Transverse colon (tissue), 4 donors: ENCODE results near the gene CLEC4D. TPM values are rescaled to one million over a fixed set of nuclear protein-coding genes. Genes with fewer than 3 reads are reported as not detected.

ENCODE experiments used
- DNase-seq: peaks from one replicate; pipeline ENCODE4 v3.0.0-alpha.2; 2019
- H3K27ac ChIP-seq, 4 donors: fragments of 200-600 bp; sonication (generic); 2 replicates each; pipeline ENCODE4 v1.5.1; 2016 to 2018; ENCODE audit warnings: inconsistent platforms in 4 of 4
- H3K27me3 ChIP-seq: fragments of 200-600 bp; sonication (generic); 2 replicates; pipeline ENCODE4 v1.5.1; 2017; ENCODE audit warnings: inconsistent platforms
- H3K36me3 ChIP-seq, 4 donors: fragments of 200-600 bp; sonication (generic); 2 replicates each; pipeline ENCODE4 v1.5.1; 2017 to 2019; ENCODE audit warnings: inconsistent platforms in 4 of 4
- H3K4me1 ChIP-seq, 4 donors: fragments of 200-600 bp; sonication (generic); 2 replicates each; pipeline ENCODE4 v1.5.1; 2017 to 2020; ENCODE audit warnings: inconsistent platforms in 4 of 4
- H3K4me3 ChIP-seq, 4 donors: fragments of 200-600 bp; sonication (generic); 1 replicate in 1 of 4; 2 replicates in 3 of 4; pipeline versions ENCODE4 v1.5.1 to v1.6.1; 2017 to 2019; ENCODE audit warnings: inconsistent platforms in 4 of 4
- H3K9me3 ChIP-seq, 2 donors: fragments of 200-600 bp; sonication (generic); 2 replicates each; pipeline ENCODE4 v1.5.1; 2017 to 2019; ENCODE audit warnings: inconsistent platforms in 2 of 2
- CTCF ChIP-seq, 5 experiments: fragments of 200-600 bp in 3 of 5; fragments of 450-650 bp in 2 of 5; sonication (generic) in 3 of 5; IDR thresholded peaks; 1 replicate in 2 of 5; 2 replicates in 3 of 5; pipeline ENCODE4 v1.5.1; 2016 to 2017; ENCODE audit warnings: antibody characterized with exemption in 5 of 5, inconsistent platforms in 3 of 5, mild to moderate bottlenecking in 2 of 5, moderate library complexity in 1 of 5
- EP300 ChIP-seq: sonication (generic); formaldehyde crosslinking; IDR thresholded peaks from one replicate; pipeline ENCODE4 v1.6.1; 2017; ENCODE audit warnings: antibody characterized with exemption, low read depth
- POLR2A ChIP-seq: fragments of 450-650 bp; IDR thresholded peaks from one replicate; pipeline ENCODE4 v1.6.1; 2016; ENCODE audit warnings: antibody characterized with exemption, mild to moderate bottlenecking, moderate library complexity
- POLR2AphosphoS5 ChIP-seq, 3 donors: sonication (generic); formaldehyde crosslinking; IDR thresholded peaks; one replicate each; pipeline ENCODE4 v1.6.1; 2016; ENCODE audit warnings: antibody characterized with exemption in 3 of 3
- WGBS, 2 donors: methylation state at CpG; one replicate each; pipeline ENCODE4 v1.1.5; 2018; ENCODE audit warnings: low coverage in 1 of 2; 5-methylcytosine and 5-hydroxymethylcytosine counted together
- in situ Hi-C, 4 donors: fragments of 200-750 bp; cut with MboI; loops; one replicate each; pipeline versions ENCODE4 v1.15.0 to v1.15.1; 2017; ENCODE audit warnings: low sequenced_read_pairs in 3 of 4, low pct_ligation_motif_present in 1 of 4, low pct_unique_long_range_greater_than_20kb in 1 of 4
- intact Hi-C: fragments of 100-400 bp; cut with DNase I; formaldehyde crosslinking; loops from one replicate; pipeline ENCODE4 v1.15.1; 2023; ENCODE audit warnings: low total_unique reads
- total RNA-seq, 4 donors: library from RNA; depleted of rRNA; stranded (reverse); fragments of >200 nt; gene quantifications; one replicate each; pipeline ENCODE4 v1.1.0, GENCODE V29; 2016

Gene CLEC4D
- total RNA-seq, 4 donors from 2014 or later = not detected

GRCh38 chr12:8475508-8476203, 37.6 kb upstream of the CLEC4D start:
- TF ChIP-seq POLR2AphosphoS5 (IDR thresholded peaks at IDR 0.05) (no peak), POLR2A (no peak), EP300 (no peak), CTCF (IDR thresholded peaks at IDR 0.05) (no peak)
- Histone ChIP-seq H3K27ac (no peak overlapping the region), H3K36me3 (no peaks in the 10 kb centered on the region), H3K27me3 (no peaks in the 10 kb centered on the region), H3K4me1 (no peaks in the 10 kb centered on the region), H3K9me3 (no peaks in the 10 kb centered on the region), H3K4me3 (no peak overlapping the region)
- in situ Hi-C loops (no loop called here), intact Hi-C loops (no loop called here)
- DNase-seq = no peak

- intact Hi-C loops = no loop called here
- in situ Hi-C loops = no loop called here
- H3K27ac ChIP-seq = no peak overlapping the region
Observed at GRCh38 chr12:8482571-8483061, 30.7 kb upstream of the CLEC4D start.

GRCh38 chr12:8483079-8483478, 30.2 kb upstream of the CLEC4D start:
- H3K4me1 ChIP-seq = no peaks in the 10 kb centered on the region
- no peak overlapping the region for H3K4me3 ChIP-seq
- H3K27ac ChIP-seq = no peak overlapping the region
- no peak for DNase-seq
- H3K9me3 ChIP-seq = no peaks in the 10 kb centered on the region
- intact Hi-C loops (no loop called here), in situ Hi-C loops (no loop called here)
- no peaks in the 10 kb centered on the region for H3K27me3 ChIP-seq
- H3K36me3 ChIP-seq = no peaks in the 10 kb centered on the region
- TF ChIP-seq POLR2A = no peak
- TF ChIP-seq POLR2AphosphoS5 (IDR thresholded peaks at IDR 0.05) = no peak
- TF ChIP-seq EP300 = no peak

More at GRCh38 chr12:8482571-8483061, 30.7 kb upstream of the CLEC4D start:
- no peaks in the 10 kb centered on the region for H3K27me3 ChIP-seq
- no peak for TF ChIP-seq POLR2A
- TF ChIP-seq EP300 = no peak
- no peak for TF ChIP-seq POLR2AphosphoS5 (IDR thresholded peaks at IDR 0.05)
- no peak for TF ChIP-seq CTCF (IDR thresholded peaks at IDR 0.05)
- no peak for DNase-seq
- H3K36me3 ChIP-seq = no peaks in the 10 kb centered on the region
- no peaks in the 10 kb centered on the region for H3K4me1 ChIP-seq
- no peaks in the 10 kb centered on the region for H3K9me3 ChIP-seq
- WGBS, 2 donors = 75% methylated on average over 2 of the region's 2 CpGs; no CpG with 5 or more reads in 1 of the 2 donors
- no peak overlapping the region for H3K4me3 ChIP-seq

GRCh38 chr12:8491646-8492530, 21.4 kb upstream of the CLEC4D start:
- TF ChIP-seq EP300 = no peak
- TF ChIP-seq CTCF (IDR thresholded peaks at IDR 0.05) = no peak
- no peak for TF ChIP-seq POLR2AphosphoS5 (IDR thresholded peaks at IDR 0.05)
- no peak for TF ChIP-seq POLR2A
- in situ Hi-C loops = no loop called here
- Histone ChIP-seq H3K27me3 (no peaks in the 10 kb centered on the region), H3K4me3 (no peak overlapping the region), H3K9me3 (no peaks in the 10 kb centered on the region), H3K27ac (no peak overlapping the region), H3K36me3 (no peaks in the 10 kb centered on the region), H3K4me1 (no peaks in the 10 kb centered on the region)
- intact Hi-C loops = no loop called here
- no peak for DNase-seq
- 80% methylated on average over 4 to 5 of the region's 5 CpGs for WGBS, 2 donors
